Measurements from ENCODE around the gene FNIP1. TPM values are rescaled to one million over a fixed set of nuclear protein-coding genes. Genes with fewer than 3 reads are reported as not detected.

The FNIP1 gene
- polyA plus RNA-seq = 14.1 and 18.1 TPM in 2 replicates
- polyA minus RNA-seq = 64.8 and 71.1 TPM in 2 replicates

DNA sequence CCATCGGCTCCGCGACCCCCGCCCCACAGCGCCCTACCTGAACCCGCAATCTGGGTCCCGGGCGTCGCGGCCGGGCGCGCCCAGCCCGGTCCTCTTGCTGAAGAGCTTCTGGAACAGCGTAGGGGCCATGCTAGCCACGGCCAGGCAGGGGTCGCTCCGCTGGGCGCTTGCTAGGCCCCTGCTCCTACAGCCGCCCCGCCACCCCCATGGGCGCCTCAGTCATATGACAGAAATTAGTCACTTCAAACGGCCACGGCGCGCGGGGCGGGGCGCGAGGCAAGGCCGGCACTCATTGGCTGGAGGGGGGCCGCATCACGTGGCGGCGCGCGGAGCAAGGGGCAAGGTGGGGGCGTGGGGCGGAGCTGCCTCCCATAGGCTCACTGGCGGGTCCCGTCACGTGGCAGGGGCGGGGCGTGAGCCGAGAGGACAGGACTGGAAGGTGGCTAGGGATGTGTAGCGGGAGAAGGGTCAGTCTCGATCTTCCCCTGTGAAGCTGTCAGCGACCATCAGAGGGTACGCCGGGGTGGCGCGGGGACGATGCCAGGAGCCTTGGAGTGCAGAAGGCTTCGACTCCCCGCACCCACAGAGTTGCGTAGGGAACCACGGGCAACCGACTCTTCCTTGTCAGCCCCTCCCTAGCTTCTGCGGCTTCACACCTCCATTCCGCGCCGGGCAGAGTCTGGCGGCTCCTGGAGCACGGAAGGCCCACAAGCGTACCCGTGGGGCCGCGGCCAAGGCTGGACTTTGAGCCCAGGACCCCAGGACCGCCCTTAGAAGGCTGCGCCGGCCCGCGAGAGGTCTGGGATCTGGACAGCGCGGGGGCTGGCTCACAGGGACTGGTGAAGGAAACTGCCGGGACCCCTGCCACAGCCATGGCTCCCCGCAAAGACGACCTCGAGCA is at the start of gene FNIP1:
TSS of gene FNIP1 (minus strand) at position 225 of the 901 bp plus-strand sequence. CDS start at position 129, 96 bp downstream.
- H3K9me2 ChIP-seq (ENCODE audit: insufficient read depth, low read length) = no peaks in the 10 kb centered on the region
- no peaks in the 10 kb centered on the region for H3K9me3 ChIP-seq (ENCODE audit: low read length)
- peak within 1 kb of the TSS; percentile 89 for H3K27ac ChIP-seq (ENCODE audit: low read length)
- peak within 1 kb of the TSS; percentile 91 for H3K4me3 ChIP-seq (ENCODE audit: low read length)
- peaks cover 31% of the 10 kb centered on the region for H3K79me2 ChIP-seq (replicated peaks; ENCODE audit: insufficient read depth, low read length)
- TF ChIP-seq TAF1 (IDR thresholded peaks at IDR 0.05; ENCODE audit: low read depth) = peak; percentile 88
- TF ChIP-seq RAD21 (conservative IDR thresholded peaks at IDR 0.05) = peak; percentile 22
- TF ChIP-seq MXI1 (conservative IDR thresholded peaks at IDR 0.05; ENCODE audit: poor library complexity, severe bottlenecking) = peak; percentile 63
- peak; percentile 8 for TF ChIP-seq SMC3 (conservative IDR thresholded peaks at IDR 0.05; ENCODE audit: poor library complexity)
- TF ChIP-seq EP300 (conservative IDR thresholded peaks at IDR 0.05; ENCODE audit: poor library complexity, severe bottlenecking) = peak; percentile 57
- TF ChIP-seq POLR2AphosphoS5 (IDR thresholded peaks at IDR 0.05) = peak; percentile 94
- TF ChIP-seq CTCF (IDR thresholded peaks at IDR 0.05; ENCODE audit: poor library complexity, severe bottlenecking) = peak; percentile 48
- TF ChIP-seq, protein P1, sequence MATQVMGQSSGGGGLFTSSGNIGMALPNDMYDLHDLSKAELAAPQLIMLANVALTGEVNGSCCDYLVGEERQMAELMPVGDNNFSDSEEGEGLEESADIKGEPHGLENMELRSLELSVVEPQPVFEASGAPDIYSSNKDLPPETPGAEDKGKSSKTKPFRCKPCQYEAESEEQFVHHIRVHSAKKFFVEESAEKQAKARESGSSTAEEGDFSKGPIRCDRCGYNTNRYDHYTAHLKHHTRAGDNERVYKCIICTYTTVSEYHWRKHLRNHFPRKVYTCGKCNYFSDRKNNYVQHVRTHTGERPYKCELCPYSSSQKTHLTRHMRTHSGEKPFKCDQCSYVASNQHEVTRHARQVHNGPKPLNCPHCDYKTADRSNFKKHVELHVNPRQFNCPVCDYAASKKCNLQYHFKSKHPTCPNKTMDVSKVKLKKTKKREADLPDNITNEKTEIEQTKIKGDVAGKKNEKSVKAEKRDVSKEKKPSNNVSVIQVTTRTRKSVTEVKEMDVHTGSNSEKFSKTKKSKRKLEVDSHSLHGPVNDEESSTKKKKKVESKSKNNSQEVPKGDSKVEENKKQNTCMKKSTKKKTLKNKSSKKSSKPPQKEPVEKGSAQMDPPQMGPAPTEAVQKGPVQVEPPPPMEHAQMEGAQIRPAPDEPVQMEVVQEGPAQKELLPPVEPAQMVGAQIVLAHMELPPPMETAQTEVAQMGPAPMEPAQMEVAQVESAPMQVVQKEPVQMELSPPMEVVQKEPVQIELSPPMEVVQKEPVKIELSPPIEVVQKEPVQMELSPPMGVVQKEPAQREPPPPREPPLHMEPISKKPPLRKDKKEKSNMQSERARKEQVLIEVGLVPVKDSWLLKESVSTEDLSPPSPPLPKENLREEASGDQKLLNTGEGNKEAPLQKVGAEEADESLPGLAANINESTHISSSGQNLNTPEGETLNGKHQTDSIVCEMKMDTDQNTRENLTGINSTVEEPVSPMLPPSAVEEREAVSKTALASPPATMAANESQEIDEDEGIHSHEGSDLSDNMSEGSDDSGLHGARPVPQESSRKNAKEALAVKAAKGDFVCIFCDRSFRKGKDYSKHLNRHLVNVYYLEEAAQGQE (IDR thresholded peaks at IDR 0.05; ENCODE audit: borderline replicate concordance) = peak; percentile 52
- no peak for TF ChIP-seq EZH2 (IDR thresholded peaks at IDR 0.05; ENCODE audit: borderline replicate concordance, insufficient read depth, low read length, poor library complexity, severe bottlenecking)
- peak within 1 kb of the TSS; percentile 90 for H3K9ac ChIP-seq (ENCODE audit: low read length)
- no peaks in the 10 kb centered on the region for H3K27me3 ChIP-seq (ENCODE audit: insufficient read depth, low read depth, low read length)
- peak within 1 kb of the TSS; percentile 87 for H3K4me2 ChIP-seq (ENCODE audit: low read length)
- H3K36me3 ChIP-seq (ENCODE audit: insufficient read depth, low read length) = no peaks in the 10 kb centered on the region
- peak within 1 kb of the TSS; percentile 83 for H2AFZ ChIP-seq (ENCODE audit: low read depth, low read length)
- H3F3A ChIP-seq (ENCODE audit: insufficient read depth, low read length, poor library complexity, severe bottlenecking) = peaks cover 3% of the 10 kb centered on the region
- no peaks in the 10 kb centered on the region for H4K20me1 ChIP-seq (ENCODE audit: insufficient read depth)

GRCh38 chr5:131846536-131846935 is 49.7 kb upstream of the FNIP1 start:
- no peak overlapping the region for H3K4me3 ChIP-seq (ENCODE audit: low read length)
- H3F3A ChIP-seq (ENCODE audit: insufficient read depth, low read length, poor library complexity, severe bottlenecking) = no peaks in the 10 kb centered on the region
- H3K9me3 ChIP-seq (ENCODE audit: low read length) = no peaks in the 10 kb centered on the region
- H3K79me2 ChIP-seq (replicated peaks; ENCODE audit: insufficient read depth, low read length) = no peaks in the 10 kb centered on the region
- H3K4me2 ChIP-seq (ENCODE audit: low read length) = no peak overlapping the region
- no peak overlapping the region for H2AFZ ChIP-seq (ENCODE audit: low read depth, low read length)
- H3K27ac ChIP-seq (ENCODE audit: low read length) = no peak overlapping the region
- H3K9me2 ChIP-seq (ENCODE audit: insufficient read depth, low read length) = no peaks in the 10 kb centered on the region
- no peaks in the 10 kb centered on the region for H3K36me3 ChIP-seq (ENCODE audit: insufficient read depth, low read length)
- H3K9ac ChIP-seq (ENCODE audit: low read length) = no peak overlapping the region
- TF ChIP-seq MXI1 (conservative IDR thresholded peaks at IDR 0.05; ENCODE audit: poor library complexity, severe bottlenecking) (no peak), SMC3 (conservative IDR thresholded peaks at IDR 0.05; ENCODE audit: poor library complexity) (no peak), EP300 (conservative IDR thresholded peaks at IDR 0.05; ENCODE audit: poor library complexity, severe bottlenecking) (no peak), RAD21 (conservative IDR thresholded peaks at IDR 0.05) (no peak), TAF1 (IDR thresholded peaks at IDR 0.05; ENCODE audit: low read depth) (no peak), EZH2 (IDR thresholded peaks at IDR 0.05; ENCODE audit: borderline replicate concordance, insufficient read depth, low read length, poor library complexity, severe bottlenecking) (no peak), POLR2AphosphoS5 (IDR thresholded peaks at IDR 0.05) (no peak), CTCF (IDR thresholded peaks at IDR 0.05; ENCODE audit: poor library complexity, severe bottlenecking) (no peak)
- TF ChIP-seq, protein P1 (IDR thresholded peaks at IDR 0.05; ENCODE audit: borderline replicate concordance) = no peak
- no peaks in the 10 kb centered on the region for H4K20me1 ChIP-seq (ENCODE audit: insufficient read depth)
- no peaks in the 10 kb centered on the region for H3K27me3 ChIP-seq (ENCODE audit: insufficient read depth, low read depth, low read length)

Data from neural cell (in vitro differentiated cells).